ENCODE results near the gene ARID5B.

The ARID5B gene

DNA sequence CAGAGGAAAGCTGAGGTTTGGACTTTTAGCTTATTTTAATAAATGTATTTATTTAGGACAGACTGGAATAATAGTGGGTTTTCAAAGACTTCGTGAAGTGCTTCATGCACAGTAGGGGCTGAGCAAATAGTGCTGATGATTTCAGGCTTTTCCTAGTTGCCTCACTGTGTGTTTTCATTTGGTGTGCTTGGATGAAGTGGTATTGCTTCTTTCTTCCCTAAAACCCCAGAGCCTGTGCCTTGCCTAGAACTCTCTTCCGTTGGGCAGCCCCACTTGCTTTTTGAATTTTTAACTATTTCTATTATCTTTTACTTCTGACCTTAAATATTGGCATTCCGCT, 49.6 kb downstream of the ARID5B start:
- TF ChIP-seq TAF1 (IDR thresholded peaks at IDR 0.05; ENCODE audit: borderline replicate concordance, insufficient read depth, low read length) = no peak
- TF ChIP-seq SIN3A (IDR thresholded peaks at IDR 0.05; ENCODE audit: borderline replicate concordance, insufficient read depth, low read length) = no peak
- TF ChIP-seq POLR2AphosphoS5 (IDR thresholded peaks at IDR 0.05; ENCODE audit: low read depth, low read length) = no peak
- TF ChIP-seq, protein P1, sequence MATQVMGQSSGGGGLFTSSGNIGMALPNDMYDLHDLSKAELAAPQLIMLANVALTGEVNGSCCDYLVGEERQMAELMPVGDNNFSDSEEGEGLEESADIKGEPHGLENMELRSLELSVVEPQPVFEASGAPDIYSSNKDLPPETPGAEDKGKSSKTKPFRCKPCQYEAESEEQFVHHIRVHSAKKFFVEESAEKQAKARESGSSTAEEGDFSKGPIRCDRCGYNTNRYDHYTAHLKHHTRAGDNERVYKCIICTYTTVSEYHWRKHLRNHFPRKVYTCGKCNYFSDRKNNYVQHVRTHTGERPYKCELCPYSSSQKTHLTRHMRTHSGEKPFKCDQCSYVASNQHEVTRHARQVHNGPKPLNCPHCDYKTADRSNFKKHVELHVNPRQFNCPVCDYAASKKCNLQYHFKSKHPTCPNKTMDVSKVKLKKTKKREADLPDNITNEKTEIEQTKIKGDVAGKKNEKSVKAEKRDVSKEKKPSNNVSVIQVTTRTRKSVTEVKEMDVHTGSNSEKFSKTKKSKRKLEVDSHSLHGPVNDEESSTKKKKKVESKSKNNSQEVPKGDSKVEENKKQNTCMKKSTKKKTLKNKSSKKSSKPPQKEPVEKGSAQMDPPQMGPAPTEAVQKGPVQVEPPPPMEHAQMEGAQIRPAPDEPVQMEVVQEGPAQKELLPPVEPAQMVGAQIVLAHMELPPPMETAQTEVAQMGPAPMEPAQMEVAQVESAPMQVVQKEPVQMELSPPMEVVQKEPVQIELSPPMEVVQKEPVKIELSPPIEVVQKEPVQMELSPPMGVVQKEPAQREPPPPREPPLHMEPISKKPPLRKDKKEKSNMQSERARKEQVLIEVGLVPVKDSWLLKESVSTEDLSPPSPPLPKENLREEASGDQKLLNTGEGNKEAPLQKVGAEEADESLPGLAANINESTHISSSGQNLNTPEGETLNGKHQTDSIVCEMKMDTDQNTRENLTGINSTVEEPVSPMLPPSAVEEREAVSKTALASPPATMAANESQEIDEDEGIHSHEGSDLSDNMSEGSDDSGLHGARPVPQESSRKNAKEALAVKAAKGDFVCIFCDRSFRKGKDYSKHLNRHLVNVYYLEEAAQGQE (IDR thresholded peaks at IDR 0.05; ENCODE audit: insufficient read depth in 1 of 2, low read depth in 2 of 2, low read length in 2 of 2) = no peak
- TF ChIP-seq FOXP2 (optimal IDR thresholded peaks at IDR 0.05; ENCODE audit: borderline replicate concordance, extremely low read depth, extremely low read length, insufficient read depth) = no peak

DNA sequence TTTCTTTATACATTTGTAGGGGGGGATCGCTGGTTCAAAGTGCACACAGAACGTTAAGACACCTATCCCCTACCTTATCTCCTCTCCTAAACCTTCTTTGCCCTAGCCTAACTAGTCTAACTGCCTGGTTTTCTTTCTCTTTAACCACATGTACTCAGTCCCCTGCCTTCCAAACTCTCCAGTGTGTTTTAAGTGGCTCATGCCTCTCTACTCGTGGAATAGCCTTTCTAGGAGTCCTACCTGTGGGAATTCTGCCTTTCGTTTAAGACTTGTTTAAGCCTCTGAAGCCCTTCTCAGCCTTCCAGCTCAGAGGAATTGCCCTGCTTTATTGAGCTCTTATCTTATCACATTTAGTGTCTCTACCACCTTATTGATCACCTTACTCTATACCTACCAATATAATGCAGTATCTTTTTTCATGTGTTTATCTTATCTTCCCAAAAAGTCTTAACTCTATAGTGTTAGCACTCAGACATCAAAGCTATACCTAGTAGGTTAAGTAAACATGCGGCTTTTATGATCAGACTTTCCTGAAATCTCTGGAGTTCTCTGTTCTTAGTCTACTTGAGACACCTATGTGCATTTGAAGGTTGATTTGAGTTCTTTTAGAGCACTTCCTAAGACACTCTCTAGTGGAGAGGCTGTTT, 50.7 kb downstream of the ARID5B start:
- TF ChIP-seq SIN3A (IDR thresholded peaks at IDR 0.05; ENCODE audit: borderline replicate concordance, insufficient read depth, low read length) (no peak), FOXP2 (optimal IDR thresholded peaks at IDR 0.05; ENCODE audit: borderline replicate concordance, extremely low read depth, extremely low read length, insufficient read depth) (no peak), POLR2AphosphoS5 (IDR thresholded peaks at IDR 0.05; ENCODE audit: low read depth, low read length) (no peak), TAF1 (IDR thresholded peaks at IDR 0.05; ENCODE audit: borderline replicate concordance, insufficient read depth, low read length) (no peak)
- TF ChIP-seq, protein P1 (IDR thresholded peaks at IDR 0.05; ENCODE audit: insufficient read depth in 1 of 2, low read depth in 2 of 2, low read length in 2 of 2) = no peak

DNA sequence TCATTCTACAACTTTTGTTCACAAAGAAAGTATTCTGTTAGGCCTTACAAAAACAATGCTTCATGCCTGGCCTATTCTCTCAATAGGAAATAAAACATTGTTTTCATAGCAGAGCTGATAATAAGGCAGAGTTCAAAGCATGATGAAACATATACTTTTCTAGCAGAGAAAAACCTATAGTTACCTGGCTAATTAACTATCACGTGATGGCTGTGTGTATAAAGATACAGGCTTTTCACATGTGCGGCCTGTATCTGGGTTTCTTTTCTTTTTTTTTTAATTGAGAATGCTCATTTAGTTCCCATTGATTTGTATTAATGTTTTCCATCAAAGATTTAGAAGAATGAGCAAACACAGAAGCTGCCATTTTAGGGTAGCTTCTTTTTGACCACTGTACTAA, 51.7 kb downstream of the ARID5B start:
- no peak for TF ChIP-seq POLR2AphosphoS5 (IDR thresholded peaks at IDR 0.05; ENCODE audit: low read depth, low read length)
- no peak for TF ChIP-seq SIN3A (IDR thresholded peaks at IDR 0.05; ENCODE audit: borderline replicate concordance, insufficient read depth, low read length)
- TF ChIP-seq FOXP2 (optimal IDR thresholded peaks at IDR 0.05; ENCODE audit: borderline replicate concordance, extremely low read depth, extremely low read length, insufficient read depth) = no peak
- TF ChIP-seq, protein P1 (IDR thresholded peaks at IDR 0.05; ENCODE audit: insufficient read depth in 1 of 2, low read depth in 2 of 2, low read length in 2 of 2) = no peak
- no peak for TF ChIP-seq TAF1 (IDR thresholded peaks at IDR 0.05; ENCODE audit: borderline replicate concordance, insufficient read depth, low read length)

DNA sequence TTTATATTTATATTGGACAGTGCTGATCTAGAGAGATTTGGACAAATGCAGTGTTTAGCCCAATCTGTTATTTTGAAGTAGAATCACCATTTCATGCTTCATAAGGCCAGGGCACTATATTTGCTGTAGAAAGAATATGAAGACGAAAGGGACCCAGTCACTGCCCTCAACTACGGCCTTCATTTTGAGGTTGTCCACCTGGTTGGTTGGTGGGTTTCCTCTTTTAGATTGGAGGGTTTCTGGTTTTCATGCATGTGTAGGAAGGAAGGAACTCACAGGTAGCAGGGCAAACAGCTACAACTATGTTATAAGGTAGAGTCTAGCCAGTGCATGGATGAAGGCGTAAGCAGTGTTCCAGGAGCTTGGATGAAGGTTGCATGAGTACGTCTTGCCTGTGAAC, 56.3 kb downstream of the ARID5B start:
- TF ChIP-seq FOXP2 (optimal IDR thresholded peaks at IDR 0.05; ENCODE audit: borderline replicate concordance, extremely low read depth, extremely low read length, insufficient read depth) (no peak), TAF1 (IDR thresholded peaks at IDR 0.05; ENCODE audit: borderline replicate concordance, insufficient read depth, low read length) (no peak), POLR2AphosphoS5 (IDR thresholded peaks at IDR 0.05; ENCODE audit: low read depth, low read length) (no peak), SIN3A (IDR thresholded peaks at IDR 0.05; ENCODE audit: borderline replicate concordance, insufficient read depth, low read length) (no peak)
- TF ChIP-seq, protein P1 (IDR thresholded peaks at IDR 0.05; ENCODE audit: insufficient read depth in 1 of 2, low read depth in 2 of 2, low read length in 2 of 2) = no peak

Data from PFSK-1 (cell line).